Esophagus squamous epithelium (tissue), 4 donors: Measurements from ENCODE around the gene CADM2.

Experiments used
- POLR2A ChIP-seq, 4 donors: fragments of 450-650 bp; IDR thresholded peaks; one replicate each; pipeline ENCODE4 v1.6.1; 2017; ENCODE audit warnings: antibody characterized with exemption in 4 of 4, mild to moderate bottlenecking in 4 of 4, moderate library complexity in 3 of 4
- TF ChIP-seq, protein P1 (sequence below), 6 experiments: fragments of 450-650 bp in 4 of 6; fragments of 200-600 bp in 2 of 6; sonication (generic) in 2 of 6; IDR thresholded peaks; one replicate each; pipeline ENCODE4 v1.5.1; 2016 to 2019; ENCODE audit warnings: antibody characterized with exemption in 6 of 6, mild to moderate bottlenecking in 4 of 6, moderate library complexity in 4 of 6

DNA sequence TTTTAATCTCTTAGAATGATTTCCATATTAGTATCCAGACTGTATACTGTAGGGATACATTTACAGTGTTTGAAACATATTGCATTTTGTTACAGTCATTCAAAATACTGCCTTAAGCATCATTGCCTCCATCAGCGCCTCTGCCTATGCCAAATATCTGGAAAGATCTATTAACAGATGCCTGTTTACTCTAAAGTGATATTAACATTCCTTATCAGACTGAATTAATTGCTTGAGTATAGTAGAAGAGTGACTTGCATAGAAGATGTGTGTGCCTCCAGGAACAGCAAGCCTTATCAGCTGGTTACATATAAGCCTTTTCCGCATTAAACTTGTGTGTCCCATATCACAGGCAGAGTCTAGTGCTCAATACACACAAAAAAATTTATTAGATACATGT is 379.1 kb downstream of the CADM2 start:
- TF ChIP-seq, protein P1, sequence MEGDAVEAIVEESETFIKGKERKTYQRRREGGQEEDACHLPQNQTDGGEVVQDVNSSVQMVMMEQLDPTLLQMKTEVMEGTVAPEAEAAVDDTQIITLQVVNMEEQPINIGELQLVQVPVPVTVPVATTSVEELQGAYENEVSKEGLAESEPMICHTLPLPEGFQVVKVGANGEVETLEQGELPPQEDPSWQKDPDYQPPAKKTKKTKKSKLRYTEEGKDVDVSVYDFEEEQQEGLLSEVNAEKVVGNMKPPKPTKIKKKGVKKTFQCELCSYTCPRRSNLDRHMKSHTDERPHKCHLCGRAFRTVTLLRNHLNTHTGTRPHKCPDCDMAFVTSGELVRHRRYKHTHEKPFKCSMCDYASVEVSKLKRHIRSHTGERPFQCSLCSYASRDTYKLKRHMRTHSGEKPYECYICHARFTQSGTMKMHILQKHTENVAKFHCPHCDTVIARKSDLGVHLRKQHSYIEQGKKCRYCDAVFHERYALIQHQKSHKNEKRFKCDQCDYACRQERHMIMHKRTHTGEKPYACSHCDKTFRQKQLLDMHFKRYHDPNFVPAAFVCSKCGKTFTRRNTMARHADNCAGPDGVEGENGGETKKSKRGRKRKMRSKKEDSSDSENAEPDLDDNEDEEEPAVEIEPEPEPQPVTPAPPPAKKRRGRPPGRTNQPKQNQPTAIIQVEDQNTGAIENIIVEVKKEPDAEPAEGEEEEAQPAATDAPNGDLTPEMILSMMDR (IDR thresholded peaks at IDR 0.05) = no peak
- no peak for TF ChIP-seq POLR2A (IDR thresholded peaks at IDR 0.05)
